Adrenal gland (tissue), 5 donors: ENCODE data around the gene CDH18.

Source experiments
- POLR2A ChIP-seq, 2 donors: fragments of 450-650 bp; IDR thresholded peaks; one replicate each; pipeline ENCODE4 v1.6.1; 2017; ENCODE audit warnings: antibody characterized with exemption in 2 of 2, mild to moderate bottlenecking in 2 of 2, moderate library complexity in 1 of 2
- TF ChIP-seq, protein P1 (sequence below), 6 experiments: fragments of 450-650 bp in 4 of 6; fragments of 200-600 bp in 2 of 6; sonication (generic) in 1 of 6; IDR thresholded peaks; 1 replicate in 5 of 6; 2 replicates in 1 of 6; pipeline versions ENCODE4 v1.5.1 to v1.8.0; 2016 to 2021; ENCODE audit warnings: antibody characterized with exemption in 6 of 6, mild to moderate bottlenecking in 2 of 6, moderate library complexity in 1 of 6
- donor health status: DM: no; HTN: no; CAD: no.

DNA sequence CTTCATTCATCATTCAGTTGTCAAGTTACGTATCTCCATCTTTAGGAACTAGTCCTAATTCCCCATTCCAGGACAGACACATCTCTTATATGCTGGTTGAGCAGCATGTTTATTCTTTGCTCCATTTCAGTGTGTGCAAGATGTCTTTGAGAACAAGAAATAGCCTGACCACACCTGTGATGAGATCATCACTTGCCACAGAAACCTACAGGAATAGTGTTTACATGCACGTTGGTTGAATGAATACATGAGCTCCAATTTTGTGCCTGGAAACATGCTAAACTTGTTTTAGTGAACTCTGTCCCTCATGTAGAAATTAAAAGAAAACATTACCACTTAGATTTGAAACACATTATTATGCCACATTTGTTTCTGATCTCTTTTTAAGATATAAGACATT lies 489.1 kb downstream of the CDH18 start:
- TF ChIP-seq, protein P1, sequence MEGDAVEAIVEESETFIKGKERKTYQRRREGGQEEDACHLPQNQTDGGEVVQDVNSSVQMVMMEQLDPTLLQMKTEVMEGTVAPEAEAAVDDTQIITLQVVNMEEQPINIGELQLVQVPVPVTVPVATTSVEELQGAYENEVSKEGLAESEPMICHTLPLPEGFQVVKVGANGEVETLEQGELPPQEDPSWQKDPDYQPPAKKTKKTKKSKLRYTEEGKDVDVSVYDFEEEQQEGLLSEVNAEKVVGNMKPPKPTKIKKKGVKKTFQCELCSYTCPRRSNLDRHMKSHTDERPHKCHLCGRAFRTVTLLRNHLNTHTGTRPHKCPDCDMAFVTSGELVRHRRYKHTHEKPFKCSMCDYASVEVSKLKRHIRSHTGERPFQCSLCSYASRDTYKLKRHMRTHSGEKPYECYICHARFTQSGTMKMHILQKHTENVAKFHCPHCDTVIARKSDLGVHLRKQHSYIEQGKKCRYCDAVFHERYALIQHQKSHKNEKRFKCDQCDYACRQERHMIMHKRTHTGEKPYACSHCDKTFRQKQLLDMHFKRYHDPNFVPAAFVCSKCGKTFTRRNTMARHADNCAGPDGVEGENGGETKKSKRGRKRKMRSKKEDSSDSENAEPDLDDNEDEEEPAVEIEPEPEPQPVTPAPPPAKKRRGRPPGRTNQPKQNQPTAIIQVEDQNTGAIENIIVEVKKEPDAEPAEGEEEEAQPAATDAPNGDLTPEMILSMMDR (IDR thresholded peaks at IDR 0.05): no peak
- no peak for TF ChIP-seq POLR2A (IDR thresholded peaks at IDR 0.05)
